Testis (tissue), 2 donors: Measurements from ENCODE around the gene H6PD.

Experiments used
- POLR2A ChIP-seq: fragments of 450-650 bp; IDR thresholded peaks from one replicate; pipeline ENCODE4 v1.6.1; 2017; ENCODE audit warnings: antibody characterized with exemption, mild to moderate bottlenecking, moderate library complexity
- TF ChIP-seq, protein P1 (sequence below), 3 experiments: fragments of 450-650 bp in 2 of 3; fragments of 200-600 bp in 1 of 3; sonication (generic) in 1 of 3; IDR thresholded peaks; one replicate each; pipeline ENCODE4 v1.5.1; 2016 to 2019; ENCODE audit warnings: antibody characterized with exemption in 3 of 3, mild to moderate bottlenecking in 2 of 3, moderate library complexity in 1 of 3

GRCh38 chr1:9195651-9196050 is 38.9 kb upstream of the H6PD start:
- TF ChIP-seq, protein P1, sequence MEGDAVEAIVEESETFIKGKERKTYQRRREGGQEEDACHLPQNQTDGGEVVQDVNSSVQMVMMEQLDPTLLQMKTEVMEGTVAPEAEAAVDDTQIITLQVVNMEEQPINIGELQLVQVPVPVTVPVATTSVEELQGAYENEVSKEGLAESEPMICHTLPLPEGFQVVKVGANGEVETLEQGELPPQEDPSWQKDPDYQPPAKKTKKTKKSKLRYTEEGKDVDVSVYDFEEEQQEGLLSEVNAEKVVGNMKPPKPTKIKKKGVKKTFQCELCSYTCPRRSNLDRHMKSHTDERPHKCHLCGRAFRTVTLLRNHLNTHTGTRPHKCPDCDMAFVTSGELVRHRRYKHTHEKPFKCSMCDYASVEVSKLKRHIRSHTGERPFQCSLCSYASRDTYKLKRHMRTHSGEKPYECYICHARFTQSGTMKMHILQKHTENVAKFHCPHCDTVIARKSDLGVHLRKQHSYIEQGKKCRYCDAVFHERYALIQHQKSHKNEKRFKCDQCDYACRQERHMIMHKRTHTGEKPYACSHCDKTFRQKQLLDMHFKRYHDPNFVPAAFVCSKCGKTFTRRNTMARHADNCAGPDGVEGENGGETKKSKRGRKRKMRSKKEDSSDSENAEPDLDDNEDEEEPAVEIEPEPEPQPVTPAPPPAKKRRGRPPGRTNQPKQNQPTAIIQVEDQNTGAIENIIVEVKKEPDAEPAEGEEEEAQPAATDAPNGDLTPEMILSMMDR (IDR thresholded peaks at IDR 0.05) = no peak
- no peak for TF ChIP-seq POLR2A
